Prostate gland (tissue), 2 donors: ENCODE measurements around the gene EML3. TPM values are rescaled to one million over a fixed set of nuclear protein-coding genes. Genes with fewer than 3 reads are reported as not detected.
A peak's percentile ranks its signal among the peaks of the same experiment; 100 is the strongest.

Experiments used
- DNase-seq: peaks from one replicate; pipeline ENCODE4 v3.0.0-alpha.2; 2019; ENCODE audit warnings: low spot score
- H3K27ac ChIP-seq, 2 donors: fragments of 200-600 bp; sonication (generic); 2 replicates each; pipeline ENCODE4 v1.5.1; 2017 to 2019
- H3K27me3 ChIP-seq: fragments of 200-600 bp; sonication (generic); replicated peaks from 2 replicates; pipeline ENCODE4 v1.5.1; 2019; ENCODE audit not compliant: insufficient read depth
- H3K36me3 ChIP-seq, 2 donors: fragments of 200-600 bp; sonication (generic); 1 replicate in 1 of 2; 2 replicates in 1 of 2; pipeline versions ENCODE4 v1.5.1 to v1.8.1; 2017 to 2019
- H3K4me1 ChIP-seq: fragments of 200-600 bp; sonication (generic); replicated peaks from 2 replicates; pipeline ENCODE4 v1.5.1; 2019
- H3K4me3 ChIP-seq, 2 donors: fragments of 200-600 bp; sonication (generic); 2 replicates each; pipeline ENCODE4 v1.5.1; 2017 to 2019
- H3K9me3 ChIP-seq: fragments of 200-600 bp; sonication (generic); 2 replicates; pipeline ENCODE4 v1.5.1; 2017
- CTCF ChIP-seq, 4 experiments: fragments of 200-600 bp in 2 of 4; fragments of 450-650 bp in 2 of 4; sonication (generic) in 2 of 4; IDR thresholded peaks; 1 replicate in 3 of 4; 2 replicates in 1 of 4; pipeline ENCODE4 v1.5.1; 2016 to 2019; ENCODE audit warnings: antibody characterized with exemption in 4 of 4, mild to moderate bottlenecking in 2 of 4, moderate library complexity in 2 of 4
- POLR2A ChIP-seq: fragments of 450-650 bp; IDR thresholded peaks from one replicate; pipeline ENCODE4 v1.6.1; 2016; ENCODE audit warnings: antibody characterized with exemption, mild to moderate bottlenecking
- POLR2AphosphoS5 ChIP-seq: sonication (generic); formaldehyde crosslinking; IDR thresholded peaks from one replicate; pipeline ENCODE4 v1.6.1; 2017; ENCODE audit warnings: antibody characterized with exemption
- WGBS: methylation state at CpG from one replicate; pipeline ENCODE4 v1.1.5; 2018; 5-methylcytosine and 5-hydroxymethylcytosine counted together
- intact Hi-C: fragments of 100-400 bp; cut with DNase I; formaldehyde crosslinking; loops from one replicate; pipeline ENCODE4 v1.14.2; 2022
- total RNA-seq, 2 donors: library from RNA; depleted of rRNA; stranded (reverse); fragments of >200 nt; gene quantifications; one replicate each; pipeline ENCODE4 v1.1.0, GENCODE V29; 2016

EML3 gene
- total RNA-seq, 2 donors from 2014 or later = 50.2 to 80.1 TPM

GRCh38 chr11:62601122-62601371, 11.5 kb downstream of the EML3 start:
- peaks cover 9% of the 10 kb centered on the region for H3K4me1 ChIP-seq
- TF ChIP-seq POLR2AphosphoS5 (no peak), POLR2A (no peak), CTCF (IDR thresholded peaks at IDR 0.05) (no peak)
- under 1% methylated on average over 30 of the region's 30 CpGs for WGBS

GRCh38 chr11:62600367-62601121, 12.0 kb downstream of the EML3 start:
- WGBS = under 1% methylated on average over 26 of the region's 26 CpGs
- peaks cover 9% of the 10 kb centered on the region for H3K4me1 ChIP-seq
- H3K9me3 ChIP-seq = no peaks in the 10 kb centered on the region
- H3K27ac ChIP-seq = peak overlapping the region; percentile 91 to 93
- DNase-seq = no peak
- peak overlapping the region; percentile 64 to 89 for H3K4me3 ChIP-seq
- peaks cover 13 to 28% of the 10 kb centered on the region in 2 donors for H3K36me3 ChIP-seq
- no peak for TF ChIP-seq CTCF (IDR thresholded peaks at IDR 0.05)
- TF ChIP-seq POLR2AphosphoS5 = no peak
- TF ChIP-seq POLR2A = no peak
- intact Hi-C loops = loop anchor here (5.0 kb wide), 1 partner anchor 107 kb away; the partner anchor contains the start of genes BSCL2 and GNG3
- H3K27me3 ChIP-seq = no peaks in the 10 kb centered on the region

More at GRCh38 chr11:62601122-62601371, 11.5 kb downstream of the EML3 start:
- peak overlapping the region; percentile 64 to 89 for H3K4me3 ChIP-seq
- no peak for DNase-seq
- peak overlapping the region; percentile 91 to 93 for H3K27ac ChIP-seq
- peaks cover 8 to 22% of the 10 kb centered on the region in 2 donors for H3K36me3 ChIP-seq
- H3K9me3 ChIP-seq = no peaks in the 10 kb centered on the region
- intact Hi-C loops = loop anchor here (5.0 kb wide), 1 partner anchor 106 kb away; the partner anchor contains the start of genes BSCL2 and GNG3
- H3K27me3 ChIP-seq = no peaks in the 10 kb centered on the region

GRCh38 chr11:62599901-62600300, 12.7 kb downstream of the EML3 start:
- Histone ChIP-seq H3K27me3 (no peaks in the 10 kb centered on the region), H3K27ac (peak overlapping the region; percentile 91 to 93), H3K4me1 (peaks cover 9% of the 10 kb centered on the region), H3K4me3 (peak overlapping the region; percentile 64 to 89), H3K9me3 (no peaks in the 10 kb centered on the region), H3K36me3 (peaks cover 20 to 28% of the 10 kb centered on the region in 2 donors)
- 22% methylated on average over 5 of the region's 5 CpGs for WGBS
- intact Hi-C loops = loop anchor here (5.0 kb wide), 1 partner anchor 107 kb away; the partner anchor contains the start of genes BSCL2 and GNG3
- TF ChIP-seq CTCF (IDR thresholded peaks at IDR 0.05) (no peak), POLR2AphosphoS5 (peak; percentile 81), POLR2A (peak; percentile 32)
- DNase-seq = peak; percentile 61

GRCh38 chr11:62599069-62599696, 13.4 kb downstream of the EML3 start:
- Histone ChIP-seq H3K9me3 (no peaks in the 10 kb centered on the region), H3K4me1 (peaks cover 9% of the 10 kb centered on the region), H3K4me3 (peak overlapping the region in 1 of 2 donors; percentile 64), H3K36me3 (peaks cover 21 to 28% of the 10 kb centered on the region in 2 donors), H3K27ac (peak overlapping the region; percentile 91 to 93), H3K27me3 (no peaks in the 10 kb centered on the region)
- 24% methylated on average over 7 of the region's 7 CpGs for WGBS
- DNase-seq = peak; percentile 88
- intact Hi-C loops = no loop called here
- no peak for TF ChIP-seq CTCF (IDR thresholded peaks at IDR 0.05)
- TF ChIP-seq POLR2AphosphoS5 = peak; percentile 92
